Fibroblast of pulmonary artery (primary cell): ENCODE results near the gene FAIM2.
A peak's percentile ranks its signal among the peaks of the same experiment; 100 is the strongest.

Experiments used
- DNase-seq: peaks from one replicate; pipeline ENCODE4 v3.0.0-alpha.2; 2010; ENCODE audit warnings: low read depth
- H3K4me3 ChIP-seq: replicated peaks from 2 replicates; pipeline ENCODE4 v1.5.1; 2011; ENCODE audit warnings: low read depth, mild to moderate bottlenecking, control low read depth, low read length, moderate library complexity
- TF ChIP-seq, protein P1 (sequence below): IDR thresholded peaks from 2 replicates; pipeline ENCODE4 v1.5.1; 2011; ENCODE audit warnings: mild to moderate bottlenecking, control low read depth, low read length, inconsistent platforms; ENCODE audit errors: missing control alignments

Gene FAIM2

DNA sequence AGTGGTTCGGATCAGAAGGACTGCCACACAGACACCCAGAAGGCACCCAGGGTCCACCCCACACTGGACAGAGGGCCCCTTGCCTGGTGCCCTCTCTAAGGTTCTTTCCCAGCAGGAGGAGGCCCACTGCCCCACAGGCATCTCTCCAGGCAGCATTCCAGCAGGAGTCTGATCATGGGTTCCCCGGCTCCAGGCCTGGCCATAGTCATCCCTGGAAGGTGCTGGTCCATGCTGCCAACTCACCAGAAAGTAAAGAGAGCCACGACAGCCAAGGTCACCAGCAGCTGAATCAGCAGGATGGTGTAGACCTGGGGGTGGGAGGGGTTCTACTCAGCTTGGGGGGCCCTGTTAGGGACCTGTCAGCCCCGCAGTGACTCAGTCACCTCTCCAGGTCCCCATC, 6.4 kb downstream of the FAIM2 start:
- no peak for DNase-seq
- no peak overlapping the region for H3K4me3 ChIP-seq
- TF ChIP-seq, protein P1, sequence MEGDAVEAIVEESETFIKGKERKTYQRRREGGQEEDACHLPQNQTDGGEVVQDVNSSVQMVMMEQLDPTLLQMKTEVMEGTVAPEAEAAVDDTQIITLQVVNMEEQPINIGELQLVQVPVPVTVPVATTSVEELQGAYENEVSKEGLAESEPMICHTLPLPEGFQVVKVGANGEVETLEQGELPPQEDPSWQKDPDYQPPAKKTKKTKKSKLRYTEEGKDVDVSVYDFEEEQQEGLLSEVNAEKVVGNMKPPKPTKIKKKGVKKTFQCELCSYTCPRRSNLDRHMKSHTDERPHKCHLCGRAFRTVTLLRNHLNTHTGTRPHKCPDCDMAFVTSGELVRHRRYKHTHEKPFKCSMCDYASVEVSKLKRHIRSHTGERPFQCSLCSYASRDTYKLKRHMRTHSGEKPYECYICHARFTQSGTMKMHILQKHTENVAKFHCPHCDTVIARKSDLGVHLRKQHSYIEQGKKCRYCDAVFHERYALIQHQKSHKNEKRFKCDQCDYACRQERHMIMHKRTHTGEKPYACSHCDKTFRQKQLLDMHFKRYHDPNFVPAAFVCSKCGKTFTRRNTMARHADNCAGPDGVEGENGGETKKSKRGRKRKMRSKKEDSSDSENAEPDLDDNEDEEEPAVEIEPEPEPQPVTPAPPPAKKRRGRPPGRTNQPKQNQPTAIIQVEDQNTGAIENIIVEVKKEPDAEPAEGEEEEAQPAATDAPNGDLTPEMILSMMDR, result no peak

GRCh38 chr12:49895773-49896172, 7.9 kb downstream of the FAIM2 start:
- DNase-seq, result no peak
- TF ChIP-seq, protein P1, result no peak
- no peak overlapping the region for H3K4me3 ChIP-seq

DNA sequence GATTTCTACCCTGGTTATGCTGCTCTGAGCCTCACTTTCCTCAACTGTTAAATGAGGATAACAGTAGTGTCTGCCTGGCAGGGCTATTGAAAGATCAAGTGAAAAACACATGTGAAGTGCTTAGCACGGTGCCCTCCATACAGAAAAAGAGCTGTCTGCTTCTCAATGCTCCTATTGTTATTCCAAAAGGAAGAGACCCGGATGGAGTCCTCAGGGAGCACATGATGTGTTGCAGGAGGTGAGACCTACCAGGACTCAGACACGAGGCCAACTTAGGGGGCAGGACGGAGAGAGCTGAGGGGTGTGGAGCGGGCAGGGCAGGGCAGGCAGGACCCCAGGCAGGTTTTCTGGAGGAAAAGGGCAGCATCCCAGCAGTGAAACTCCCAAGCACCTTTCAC, 8.9 kb downstream of the FAIM2 start:
- TF ChIP-seq, protein P1, result no peak
- no peak overlapping the region for H3K4me3 ChIP-seq
- no peak for DNase-seq

- TF ChIP-seq, protein P1, result no peak
- peak; percentile 21 for DNase-seq
- no peak overlapping the region for H3K4me3 ChIP-seq
These were observed 9.6 kb downstream of the FAIM2 start for GRCh38 chr12:49893753-49894750.

DNA sequence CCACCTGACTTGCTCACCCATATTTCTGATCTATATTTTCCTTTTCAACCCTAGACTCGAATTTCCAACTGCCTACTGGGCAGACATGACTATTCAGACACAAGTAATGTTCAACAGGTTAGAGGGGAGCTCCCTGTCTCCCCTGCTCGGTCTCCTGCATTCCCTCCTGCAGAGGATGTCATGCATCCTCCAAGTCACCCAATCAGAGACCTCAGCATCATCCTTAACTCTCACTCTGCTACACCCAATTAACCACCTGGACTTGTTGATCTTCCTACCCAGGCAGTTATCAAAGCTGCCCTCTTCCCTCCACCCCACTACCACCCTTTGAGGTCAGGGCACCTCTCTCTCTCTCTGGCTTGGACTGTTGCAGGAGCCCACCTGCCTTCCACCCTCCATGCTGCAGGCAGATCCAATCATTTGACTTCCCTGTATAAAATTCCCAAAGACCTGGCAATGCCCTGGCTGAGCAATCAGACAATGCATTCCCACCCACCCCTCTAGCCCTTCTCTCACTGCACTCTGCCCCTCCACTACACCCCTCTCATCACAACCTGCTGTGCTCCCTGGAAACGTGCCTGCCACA, 10.9 kb downstream of the FAIM2 start:
- no peak overlapping the region for H3K4me3 ChIP-seq
- DNase-seq, result no peak
- TF ChIP-seq, protein P1, result no peak

DNA sequence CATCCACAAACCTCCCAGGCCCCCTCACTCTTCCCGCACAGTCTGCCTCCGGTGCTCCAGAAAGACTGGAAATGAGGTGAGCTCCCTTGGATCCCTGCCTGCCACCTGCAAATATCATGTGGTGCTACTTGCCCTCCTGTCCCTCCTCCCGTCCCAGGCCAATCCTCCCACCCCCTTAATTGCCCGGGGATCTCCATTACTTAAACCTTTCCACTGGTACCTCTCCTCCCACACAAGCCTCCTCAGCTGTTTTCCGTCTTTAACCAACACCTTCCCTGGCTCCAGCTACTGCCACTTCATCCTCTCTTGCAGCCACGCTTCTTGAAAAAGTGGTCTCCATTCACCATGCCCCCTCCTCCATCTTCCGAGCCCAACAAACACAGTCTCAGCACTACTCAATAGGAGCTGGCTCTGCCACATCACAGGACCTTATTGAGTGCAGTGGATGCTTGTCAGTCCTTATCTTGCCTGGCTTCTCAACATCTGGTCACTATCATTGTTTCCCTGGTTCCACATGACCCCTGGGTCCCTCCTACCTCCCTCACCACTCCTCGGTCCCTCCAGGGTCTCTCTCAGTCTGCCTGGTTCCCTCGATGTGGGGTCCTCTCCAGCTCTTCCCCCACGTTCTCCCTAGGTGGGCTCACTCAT, 11.5 kb downstream of the FAIM2 start:
- no peak overlapping the region for H3K4me3 ChIP-seq
- TF ChIP-seq, protein P1, result no peak
- no peak for DNase-seq
